GM12878 (cell line): ENCODE results near the gene PDXP. TPM values are rescaled to one million over a fixed set of nuclear protein-coding genes. Genes with fewer than 3 reads are reported as not detected.

Source experiments
- BHLHE40 ChIP-seq, 2 experiments: fragments of 450-650 bp in 1 of 2; IDR thresholded peaks; 2 replicates each; pipeline ENCODE4 v1.6.1; 2011 to 2017; ENCODE audit warnings: low read depth in 2 of 2, borderline replicate concordance in 1 of 2, improper control_type of control experiment in 1 of 2, low read length in 1 of 2, mild to moderate bottlenecking in 1 of 2
- CBX3 ChIP-seq: fragments of 200-600 bp; sonication (generic); IDR thresholded peaks from 2 replicates; pipeline ENCODE4 v1.6.1; 2016; ENCODE audit warnings: low read depth, borderline replicate concordance
- CHD2 ChIP-seq: IDR thresholded peaks from 2 replicates; pipeline ENCODE4 v1.6.1; 2011; ENCODE audit warnings: low read depth, low read length, improper control_type of control experiment, borderline replicate concordance
- CHD4 ChIP-seq: fragments of 200-600 bp; sonication (generic); IDR thresholded peaks from 2 replicates; pipeline ENCODE4 v1.6.1; 2016; ENCODE audit warnings: mild to moderate bottlenecking
- CREM ChIP-seq: IDR thresholded peaks from 2 replicates; pipeline ENCODE4 v1.6.1; 2014; ENCODE audit warnings: antibody characterized with exemption, low read depth
- DPF2 ChIP-seq: fragments of 450-650 bp; IDR thresholded peaks from 2 replicates; pipeline ENCODE4 v1.6.1; 2017; ENCODE audit warnings: mild to moderate bottlenecking
- EGR1 ChIP-seq, 2 experiments: IDR thresholded peaks; 1 replicate in 1 of 2; 2 replicates in 1 of 2; pipeline ENCODE4 v1.6.1; 2011 to 2012; ENCODE audit warnings: low read depth in 2 of 2, low read length in 2 of 2, borderline replicate concordance in 1 of 2, mild to moderate bottlenecking in 1 of 2, moderate library complexity in 1 of 2
- FOXK2 ChIP-seq: fragments of 450-650 bp; IDR thresholded peaks from 2 replicates; pipeline ENCODE4 v1.6.1; 2017; ENCODE audit warnings: mild to moderate bottlenecking, moderate library complexity
- HDAC6 ChIP-seq: fragments of 200-600 bp; sonication (generic); IDR thresholded peaks from one replicate; pipeline ENCODE4 v1.8.0; 2017; ENCODE audit warnings: antibody characterized with exemption; ENCODE audit not compliant: unreplicated experiment
- HDGF ChIP-seq: fragments of 450-650 bp; IDR thresholded peaks from 2 replicates; pipeline ENCODE4 v1.6.1; 2016; ENCODE audit warnings: antibody characterized with exemption
- IRF4 ChIP-seq: IDR thresholded peaks from 2 replicates; pipeline ENCODE4 v1.6.1; 2011; ENCODE audit warnings: low read depth, low read length
- JUND ChIP-seq: IDR thresholded peaks from 2 replicates; pipeline ENCODE4 v1.6.1; 2012; ENCODE audit warnings: low read depth, mild to moderate bottlenecking, low read length, improper control_type of control experiment, moderate library complexity
- POU2F2 ChIP-seq: IDR thresholded peaks from 3 replicates; pipeline ENCODE4 v1.6.1; 2011; ENCODE audit warnings: low read depth, mild to moderate bottlenecking, low read length, borderline replicate concordance
- RBBP5 ChIP-seq: fragments of 200-600 bp; sonication (generic); conservative IDR thresholded peaks from 2 replicates; pipeline ENCODE4 v1.6.1; 2016
- SREBF2 ChIP-seq: IDR thresholded peaks from 2 replicates; pipeline ENCODE4 v1.6.1; 2012; ENCODE audit warnings: mild to moderate bottlenecking, low read length
- STAT1 ChIP-seq: fragments of 450-650 bp; conservative IDR thresholded peaks from 2 replicates; pipeline ENCODE4 v1.6.1; 2014; ENCODE audit warnings: antibody characterized with exemption, mild to moderate bottlenecking
- TAF1 ChIP-seq: IDR thresholded peaks from 2 replicates; pipeline ENCODE4 v1.6.1; 2011; ENCODE audit warnings: mild to moderate bottlenecking, low read depth, low read length, borderline replicate concordance
- TARDBP ChIP-seq: IDR thresholded peaks from 2 replicates; pipeline ENCODE4 v1.6.1; 2016; ENCODE audit warnings: borderline replicate concordance
- TCF3 ChIP-seq: IDR thresholded peaks from 2 replicates; pipeline ENCODE4 v1.6.1; 2012; ENCODE audit warnings: low read depth, mild to moderate bottlenecking, low read length, borderline replicate concordance; ENCODE audit not compliant: insufficient read depth
- ZNF24 ChIP-seq: fragments of 450-650 bp; IDR thresholded peaks from 2 replicates; pipeline ENCODE4 v1.6.1; 2017; ENCODE audit warnings: antibody characterized with exemption, mild to moderate bottlenecking
- polyA plus RNA-seq, 11 experiments: library from polyadenylated mRNA; depleted of rRNA in 4 of 11; unstranded in 6 of 11; stranded (reverse) in 5 of 11; fragments of >200 nt; fragmentation: Nextera tagmentation in 4 of 11; fragmentation: Illumina TruSeq in 1 of 11; extraction: Ambion mirVana in 4 of 11; extraction: Trizol in 1 of 11; gene quantifications; 1 replicate in 1 of 11; 2 replicates in 10 of 11; pipeline versions ENCODE4 v1.2.1 to v1.2.3, GENCODE V29; 2011 to 2016; ENCODE audit warnings: inconsistent platforms in 2 of 11, missing spikeins in 2 of 11, low read depth in 1 of 11
- total RNA-seq, 4 experiments: library from RNA; depleted of rRNA in 3 of 4; stranded (reverse); fragments of >200 nt in 3 of 4; fragmentation: Illumina TruSeq in 1 of 4; extraction: Trizol in 1 of 4; gene quantifications; 2 replicates each; pipeline versions ENCODE4 v1.2.1 to v1.2.3, GENCODE V29; 2013 to 2021
- TF ChIP-seq, protein P1 (sequence below): fragments of 450-650 bp; IDR thresholded peaks from 2 replicates; pipeline ENCODE4 v1.6.1; 2016; ENCODE audit warnings: mild to moderate bottlenecking
- TF ChIP-seq, protein P2 (sequence below): IDR thresholded peaks from 2 replicates; pipeline ENCODE4 v1.6.1; 2012; ENCODE audit warnings: low read depth, low read length, improper control_type of control experiment
- TF ChIP-seq, protein P3 (sequence below): fragments of 450-650 bp; IDR thresholded peaks from 2 replicates; pipeline ENCODE4 v1.6.1; 2017; ENCODE audit warnings: low read depth, mild to moderate bottlenecking, moderate library complexity
- TF ChIP-seq, protein P4 (sequence below): fragments of 450-650 bp; IDR thresholded peaks from 2 replicates; pipeline ENCODE4 v1.6.1; 2018; ENCODE audit warnings: borderline replicate concordance, mild to moderate bottlenecking; ENCODE audit not compliant: partially characterized antibody

The PDXP gene
- total and polyA plus RNA-seq, 10 of the 15 experiments (the other 5 are each of a cell fraction or from before 2014, with no cell fraction given): 4.4 to 56.7 (median 34.6) TPM

DNA sequence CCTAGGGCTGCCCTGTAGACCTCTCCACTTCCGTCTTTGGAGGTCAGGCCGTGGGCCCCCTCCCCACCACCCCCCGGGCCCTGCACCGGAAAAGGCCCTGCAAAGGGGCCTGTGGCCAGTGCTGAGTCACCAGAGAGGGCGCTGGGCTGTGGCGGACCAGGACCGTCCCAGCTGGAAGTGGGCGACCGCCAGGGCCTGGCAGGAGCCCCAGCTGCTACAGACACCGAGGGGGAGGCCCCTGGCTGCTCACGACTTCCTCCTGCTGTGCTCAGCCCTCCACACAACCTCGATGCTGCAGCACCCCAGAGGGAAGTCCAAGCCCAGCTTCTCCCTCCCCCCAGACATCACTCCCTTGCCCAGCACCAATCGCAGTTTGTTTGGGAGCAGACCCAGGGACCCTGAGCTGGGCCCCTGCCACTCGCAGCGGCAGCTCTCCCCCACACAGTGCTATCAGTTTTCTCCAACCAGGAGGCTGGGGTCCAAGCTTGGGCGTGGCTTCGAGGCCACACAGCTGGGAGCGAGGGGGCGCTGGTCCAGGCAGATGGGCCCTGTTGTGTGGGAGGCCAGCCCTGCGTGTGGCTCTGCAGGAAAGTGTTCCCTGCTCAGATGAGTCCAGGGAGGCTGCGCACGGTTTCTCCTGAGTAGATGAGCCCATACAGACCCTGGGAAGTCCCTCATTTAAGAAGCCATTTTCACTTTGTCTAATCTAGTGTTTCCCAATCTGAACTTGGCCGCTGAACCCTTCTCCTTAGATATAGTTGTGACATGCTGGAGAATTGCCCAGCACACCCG lies 24.7 kb upstream of the PDXP start (continued):
- no peak for TF ChIP-seq POU2F2
- TF ChIP-seq, protein P1, sequence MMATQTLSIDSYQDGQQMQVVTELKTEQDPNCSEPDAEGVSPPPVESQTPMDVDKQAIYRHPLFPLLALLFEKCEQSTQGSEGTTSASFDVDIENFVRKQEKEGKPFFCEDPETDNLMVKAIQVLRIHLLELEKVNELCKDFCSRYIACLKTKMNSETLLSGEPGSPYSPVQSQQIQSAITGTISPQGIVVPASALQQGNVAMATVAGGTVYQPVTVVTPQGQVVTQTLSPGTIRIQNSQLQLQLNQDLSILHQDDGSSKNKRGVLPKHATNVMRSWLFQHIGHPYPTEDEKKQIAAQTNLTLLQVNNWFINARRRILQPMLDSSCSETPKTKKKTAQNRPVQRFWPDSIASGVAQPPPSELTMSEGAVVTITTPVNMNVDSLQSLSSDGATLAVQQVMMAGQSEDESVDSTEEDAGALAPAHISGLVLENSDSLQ: 0 out of 2 replicates have a peak, but pooled peaks have one; percentile 23
- no peak for TF ChIP-seq SREBF2
- 0 out of 2 replicates have a peak, but pooled peaks have one; percentile 23 for TF ChIP-seq JUND
- TF ChIP-seq CHD4: peak; percentile 18; the same call in 1 of the 2 replicates
- TF ChIP-seq EGR1 (IDR thresholded peaks at IDR 0.05; ENCODE audit: borderline replicate concordance in 1 of 2, low read depth in 2 of 2, low read length in 2 of 2): peak in 1 of 2 experiments; percentile 59; a peak in 1 of 3 replicates
- TF ChIP-seq, protein P2, sequence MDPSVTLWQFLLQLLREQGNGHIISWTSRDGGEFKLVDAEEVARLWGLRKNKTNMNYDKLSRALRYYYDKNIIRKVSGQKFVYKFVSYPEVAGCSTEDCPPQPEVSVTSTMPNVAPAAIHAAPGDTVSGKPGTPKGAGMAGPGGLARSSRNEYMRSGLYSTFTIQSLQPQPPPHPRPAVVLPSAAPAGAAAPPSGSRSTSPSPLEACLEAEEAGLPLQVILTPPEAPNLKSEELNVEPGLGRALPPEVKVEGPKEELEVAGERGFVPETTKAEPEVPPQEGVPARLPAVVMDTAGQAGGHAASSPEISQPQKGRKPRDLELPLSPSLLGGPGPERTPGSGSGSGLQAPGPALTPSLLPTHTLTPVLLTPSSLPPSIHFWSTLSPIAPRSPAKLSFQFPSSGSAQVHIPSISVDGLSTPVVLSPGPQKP: peak; percentile 75; the same call in 1 of the 2 replicates
- TF ChIP-seq, protein P3, sequence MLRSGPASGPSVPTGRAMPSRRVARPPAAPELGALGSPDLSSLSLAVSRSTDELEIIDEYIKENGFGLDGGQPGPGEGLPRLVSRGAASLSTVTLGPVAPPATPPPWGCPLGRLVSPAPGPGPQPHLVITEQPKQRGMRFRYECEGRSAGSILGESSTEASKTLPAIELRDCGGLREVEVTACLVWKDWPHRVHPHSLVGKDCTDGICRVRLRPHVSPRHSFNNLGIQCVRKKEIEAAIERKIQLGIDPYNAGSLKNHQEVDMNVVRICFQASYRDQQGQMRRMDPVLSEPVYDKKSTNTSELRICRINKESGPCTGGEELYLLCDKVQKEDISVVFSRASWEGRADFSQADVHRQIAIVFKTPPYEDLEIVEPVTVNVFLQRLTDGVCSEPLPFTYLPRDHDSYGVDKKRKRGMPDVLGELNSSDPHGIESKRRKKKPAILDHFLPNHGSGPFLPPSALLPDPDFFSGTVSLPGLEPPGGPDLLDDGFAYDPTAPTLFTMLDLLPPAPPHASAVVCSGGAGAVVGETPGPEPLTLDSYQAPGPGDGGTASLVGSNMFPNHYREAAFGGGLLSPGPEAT: peak; percentile 76; the same call in 1 of the 2 replicates
- TF ChIP-seq FOXK2: no peak
- no peak for TF ChIP-seq CBX3
- TF ChIP-seq BHLHE40 (IDR thresholded peaks at IDR 0.05; ENCODE audit: borderline replicate concordance in 1 of 2, low read depth in 2 of 2, low read length in 1 of 2): peak in 1 of 2 experiments; percentile 78; a peak in 2 of 4 replicates
- TF ChIP-seq DPF2: peak; percentile 92
- TF ChIP-seq ZNF24: no peak
- TF ChIP-seq CHD2: 0 out of 2 replicates have a peak, but pooled peaks have one; percentile 30
- no peak for TF ChIP-seq RBBP5
- peak; percentile 58; the same call in 1 of the 2 replicates for TF ChIP-seq TARDBP
- peak; percentile 72; the same call in 1 of the 2 replicates for TF ChIP-seq CREM
- TF ChIP-seq TAF1: peak; percentile 69; the same call in 1 of the 2 replicates
- TF ChIP-seq TCF3: peak; percentile 96
- 0 out of 2 replicates have a peak, but pooled peaks have one; percentile 29 for TF ChIP-seq STAT1
- peak; percentile 87 for TF ChIP-seq HDGF
- TF ChIP-seq HDAC6: no peak
- TF ChIP-seq, protein P4, sequence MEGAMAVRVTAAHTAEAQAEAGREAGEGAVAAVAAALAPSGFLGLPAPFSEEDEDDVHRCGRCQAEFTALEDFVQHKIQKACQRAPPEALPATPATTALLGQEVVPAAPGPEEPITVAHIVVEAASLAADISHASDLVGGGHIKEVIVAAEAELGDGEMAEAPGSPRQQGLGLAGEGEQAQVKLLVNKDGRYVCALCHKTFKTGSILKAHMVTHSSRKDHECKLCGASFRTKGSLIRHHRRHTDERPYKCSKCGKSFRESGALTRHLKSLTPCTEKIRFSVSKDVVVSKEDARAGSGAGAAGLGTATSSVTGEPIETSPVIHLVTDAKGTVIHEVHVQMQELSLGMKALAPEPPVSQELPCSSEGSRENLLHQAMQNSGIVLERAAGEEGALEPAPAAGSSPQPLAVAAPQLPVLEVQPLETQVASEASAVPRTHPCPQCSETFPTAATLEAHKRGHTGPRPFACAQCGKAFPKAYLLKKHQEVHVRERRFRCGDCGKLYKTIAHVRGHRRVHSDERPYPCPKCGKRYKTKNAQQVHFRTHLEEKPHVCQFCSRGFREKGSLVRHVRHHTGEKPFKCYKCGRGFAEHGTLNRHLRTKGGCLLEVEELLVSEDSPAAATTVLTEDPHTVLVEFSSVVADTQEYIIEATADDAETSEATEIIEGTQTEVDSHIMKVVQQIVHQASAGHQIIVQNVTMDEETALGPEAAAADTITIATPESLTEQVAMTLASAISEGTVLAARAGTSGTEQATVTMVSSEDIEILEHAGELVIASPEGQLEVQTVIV: no peak
- 0 out of 2 replicates have a peak, but pooled peaks have one; percentile 5 for TF ChIP-seq IRF4
